Thyroid gland (tissue), 4 donors: Measurements from ENCODE around the gene SCN10A.

ENCODE experiments used
- POLR2A ChIP-seq, 2 donors: fragments of 450-650 bp; IDR thresholded peaks; one replicate each; pipeline ENCODE4 v1.6.1; 2017; ENCODE audit warnings: antibody characterized with exemption in 2 of 2, mild to moderate bottlenecking in 2 of 2, moderate library complexity in 1 of 2
- TF ChIP-seq, protein P1 (sequence below), 6 experiments: fragments of 200-600 bp in 3 of 6; fragments of 450-650 bp in 3 of 6; sonication (generic) in 3 of 6; IDR thresholded peaks; one replicate each; pipeline ENCODE4 v1.5.1; 2016 to 2019; ENCODE audit warnings: antibody characterized with exemption in 6 of 6, mild to moderate bottlenecking in 2 of 6, inconsistent platforms in 1 of 6, moderate library complexity in 1 of 6

DNA sequence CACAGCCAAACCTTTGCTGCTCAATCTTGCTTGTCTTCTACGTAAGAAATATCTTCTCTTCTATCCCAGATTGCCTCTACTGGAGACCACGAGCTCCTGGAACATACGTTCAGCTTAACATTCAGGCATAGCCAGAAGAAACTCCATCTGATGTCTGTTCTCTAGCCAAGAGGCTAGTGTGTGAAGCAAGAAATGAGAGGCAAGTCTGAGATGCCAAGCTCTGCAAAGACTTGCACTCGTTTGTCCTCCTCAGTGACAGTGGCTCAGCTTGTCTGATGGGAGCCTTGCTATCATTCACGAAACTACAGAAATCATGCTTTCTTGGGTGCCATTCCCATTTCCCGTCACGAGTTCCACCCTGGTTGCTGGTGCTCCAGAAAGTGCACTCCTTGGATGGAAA lies at the start of gene SCN10A:
- TF ChIP-seq POLR2A (IDR thresholded peaks at IDR 0.05), result no peak
- TF ChIP-seq, protein P1, sequence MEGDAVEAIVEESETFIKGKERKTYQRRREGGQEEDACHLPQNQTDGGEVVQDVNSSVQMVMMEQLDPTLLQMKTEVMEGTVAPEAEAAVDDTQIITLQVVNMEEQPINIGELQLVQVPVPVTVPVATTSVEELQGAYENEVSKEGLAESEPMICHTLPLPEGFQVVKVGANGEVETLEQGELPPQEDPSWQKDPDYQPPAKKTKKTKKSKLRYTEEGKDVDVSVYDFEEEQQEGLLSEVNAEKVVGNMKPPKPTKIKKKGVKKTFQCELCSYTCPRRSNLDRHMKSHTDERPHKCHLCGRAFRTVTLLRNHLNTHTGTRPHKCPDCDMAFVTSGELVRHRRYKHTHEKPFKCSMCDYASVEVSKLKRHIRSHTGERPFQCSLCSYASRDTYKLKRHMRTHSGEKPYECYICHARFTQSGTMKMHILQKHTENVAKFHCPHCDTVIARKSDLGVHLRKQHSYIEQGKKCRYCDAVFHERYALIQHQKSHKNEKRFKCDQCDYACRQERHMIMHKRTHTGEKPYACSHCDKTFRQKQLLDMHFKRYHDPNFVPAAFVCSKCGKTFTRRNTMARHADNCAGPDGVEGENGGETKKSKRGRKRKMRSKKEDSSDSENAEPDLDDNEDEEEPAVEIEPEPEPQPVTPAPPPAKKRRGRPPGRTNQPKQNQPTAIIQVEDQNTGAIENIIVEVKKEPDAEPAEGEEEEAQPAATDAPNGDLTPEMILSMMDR (IDR thresholded peaks at IDR 0.05), result no peak
